HL-60 (cell line): ENCODE results near the gene TOR2A.

ENCODE experiments used
- TF ChIP-seq, protein P1 (sequence below): IDR thresholded peaks from one replicate; pipeline ENCODE4 v1.5.1; 2011; ENCODE audit warnings: low read length, control low read depth, inconsistent platforms; ENCODE audit not compliant: insufficient read depth
- TF ChIP-seq, protein P2 (sequence below): IDR thresholded peaks from 2 replicates; pipeline ENCODE4 v1.6.1; 2012; ENCODE audit warnings: low read depth; ENCODE audit not compliant: insufficient replicate concordance

DNA sequence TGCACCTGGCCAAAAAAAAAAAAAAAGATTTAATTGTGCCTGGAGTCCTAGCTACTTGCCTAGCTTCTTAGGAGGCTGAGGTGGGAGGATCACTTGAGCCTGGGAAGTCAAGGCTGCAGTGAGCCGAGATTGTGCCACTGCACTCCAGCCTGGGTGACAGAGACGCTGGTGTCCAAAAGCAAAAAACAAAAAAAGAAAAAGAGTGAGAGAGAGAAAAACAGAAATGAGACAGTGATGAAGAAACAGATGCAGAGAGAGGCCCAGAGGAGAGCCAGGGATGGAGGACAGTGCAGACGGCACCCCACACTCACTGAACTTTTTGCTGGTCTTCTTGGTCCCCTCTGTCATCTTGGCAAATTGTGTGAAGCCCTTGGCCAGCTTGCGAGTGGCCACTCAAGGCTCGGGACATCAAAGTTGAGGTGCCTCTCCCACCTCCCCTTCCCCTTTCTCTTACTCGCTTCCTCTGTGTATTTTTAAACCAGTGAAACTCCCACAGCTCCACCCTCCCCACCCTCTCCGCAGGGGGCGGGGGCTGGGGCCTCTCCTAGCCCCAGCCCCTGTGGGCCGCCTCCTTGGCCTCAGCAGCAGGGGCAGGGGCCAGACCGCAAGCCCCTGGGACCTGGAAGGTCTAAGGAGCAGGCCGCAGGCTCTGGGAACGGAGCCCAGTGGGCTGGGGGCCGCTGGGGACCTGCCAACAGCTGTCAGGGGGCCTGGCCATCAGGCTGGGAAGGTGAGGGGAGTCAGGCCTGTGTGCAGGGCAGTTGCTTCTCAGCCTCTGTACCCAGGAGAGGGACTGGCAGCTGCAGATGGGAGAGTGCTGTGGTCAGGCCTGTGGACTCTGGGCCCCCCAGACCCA is 43.4 kb upstream of the TOR2A start, which contains the start of gene SH2D3C:
- TF ChIP-seq, protein P1, sequence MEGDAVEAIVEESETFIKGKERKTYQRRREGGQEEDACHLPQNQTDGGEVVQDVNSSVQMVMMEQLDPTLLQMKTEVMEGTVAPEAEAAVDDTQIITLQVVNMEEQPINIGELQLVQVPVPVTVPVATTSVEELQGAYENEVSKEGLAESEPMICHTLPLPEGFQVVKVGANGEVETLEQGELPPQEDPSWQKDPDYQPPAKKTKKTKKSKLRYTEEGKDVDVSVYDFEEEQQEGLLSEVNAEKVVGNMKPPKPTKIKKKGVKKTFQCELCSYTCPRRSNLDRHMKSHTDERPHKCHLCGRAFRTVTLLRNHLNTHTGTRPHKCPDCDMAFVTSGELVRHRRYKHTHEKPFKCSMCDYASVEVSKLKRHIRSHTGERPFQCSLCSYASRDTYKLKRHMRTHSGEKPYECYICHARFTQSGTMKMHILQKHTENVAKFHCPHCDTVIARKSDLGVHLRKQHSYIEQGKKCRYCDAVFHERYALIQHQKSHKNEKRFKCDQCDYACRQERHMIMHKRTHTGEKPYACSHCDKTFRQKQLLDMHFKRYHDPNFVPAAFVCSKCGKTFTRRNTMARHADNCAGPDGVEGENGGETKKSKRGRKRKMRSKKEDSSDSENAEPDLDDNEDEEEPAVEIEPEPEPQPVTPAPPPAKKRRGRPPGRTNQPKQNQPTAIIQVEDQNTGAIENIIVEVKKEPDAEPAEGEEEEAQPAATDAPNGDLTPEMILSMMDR: no peak
- TF ChIP-seq, protein P2, sequence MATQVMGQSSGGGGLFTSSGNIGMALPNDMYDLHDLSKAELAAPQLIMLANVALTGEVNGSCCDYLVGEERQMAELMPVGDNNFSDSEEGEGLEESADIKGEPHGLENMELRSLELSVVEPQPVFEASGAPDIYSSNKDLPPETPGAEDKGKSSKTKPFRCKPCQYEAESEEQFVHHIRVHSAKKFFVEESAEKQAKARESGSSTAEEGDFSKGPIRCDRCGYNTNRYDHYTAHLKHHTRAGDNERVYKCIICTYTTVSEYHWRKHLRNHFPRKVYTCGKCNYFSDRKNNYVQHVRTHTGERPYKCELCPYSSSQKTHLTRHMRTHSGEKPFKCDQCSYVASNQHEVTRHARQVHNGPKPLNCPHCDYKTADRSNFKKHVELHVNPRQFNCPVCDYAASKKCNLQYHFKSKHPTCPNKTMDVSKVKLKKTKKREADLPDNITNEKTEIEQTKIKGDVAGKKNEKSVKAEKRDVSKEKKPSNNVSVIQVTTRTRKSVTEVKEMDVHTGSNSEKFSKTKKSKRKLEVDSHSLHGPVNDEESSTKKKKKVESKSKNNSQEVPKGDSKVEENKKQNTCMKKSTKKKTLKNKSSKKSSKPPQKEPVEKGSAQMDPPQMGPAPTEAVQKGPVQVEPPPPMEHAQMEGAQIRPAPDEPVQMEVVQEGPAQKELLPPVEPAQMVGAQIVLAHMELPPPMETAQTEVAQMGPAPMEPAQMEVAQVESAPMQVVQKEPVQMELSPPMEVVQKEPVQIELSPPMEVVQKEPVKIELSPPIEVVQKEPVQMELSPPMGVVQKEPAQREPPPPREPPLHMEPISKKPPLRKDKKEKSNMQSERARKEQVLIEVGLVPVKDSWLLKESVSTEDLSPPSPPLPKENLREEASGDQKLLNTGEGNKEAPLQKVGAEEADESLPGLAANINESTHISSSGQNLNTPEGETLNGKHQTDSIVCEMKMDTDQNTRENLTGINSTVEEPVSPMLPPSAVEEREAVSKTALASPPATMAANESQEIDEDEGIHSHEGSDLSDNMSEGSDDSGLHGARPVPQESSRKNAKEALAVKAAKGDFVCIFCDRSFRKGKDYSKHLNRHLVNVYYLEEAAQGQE: no peak
